ENCODE data around the gene UBE2F.

DNA sequence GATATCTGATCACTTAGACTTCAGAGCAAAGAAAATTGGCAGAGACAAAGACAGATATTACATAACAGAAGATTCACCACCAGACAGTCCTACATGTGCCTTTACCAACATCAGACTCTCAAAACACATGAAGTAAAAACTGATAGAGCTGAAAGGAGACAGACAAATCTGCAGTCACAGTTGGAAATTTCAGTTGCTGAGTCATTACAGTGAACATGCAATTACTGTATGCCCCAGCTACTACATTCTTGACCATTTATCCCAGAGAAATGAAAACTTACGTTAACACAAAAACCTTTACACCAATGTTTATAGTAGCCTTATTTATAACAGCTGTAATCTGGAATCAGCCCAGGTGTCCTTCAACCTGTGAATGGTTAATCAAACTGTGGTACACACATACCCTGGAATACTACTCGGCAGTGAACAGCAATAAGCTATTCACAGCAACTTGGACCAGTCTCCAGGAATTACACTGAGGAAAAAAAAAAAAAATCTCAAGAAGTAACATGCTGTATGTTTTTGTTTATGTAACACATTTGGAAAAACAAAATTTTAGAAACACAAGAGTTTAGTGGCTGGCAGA, 86.5 kb downstream of the UBE2F start:
- no peak for TF ChIP-seq POLR2A (IDR thresholded peaks at IDR 0.05)
- no peak for TF ChIP-seq CTCF (IDR thresholded peaks at IDR 0.05)
- TF ChIP-seq POLR2AphosphoS5 (IDR thresholded peaks at IDR 0.05) = no peak
